ENCODE data around the gene PRR15L.

DNA sequence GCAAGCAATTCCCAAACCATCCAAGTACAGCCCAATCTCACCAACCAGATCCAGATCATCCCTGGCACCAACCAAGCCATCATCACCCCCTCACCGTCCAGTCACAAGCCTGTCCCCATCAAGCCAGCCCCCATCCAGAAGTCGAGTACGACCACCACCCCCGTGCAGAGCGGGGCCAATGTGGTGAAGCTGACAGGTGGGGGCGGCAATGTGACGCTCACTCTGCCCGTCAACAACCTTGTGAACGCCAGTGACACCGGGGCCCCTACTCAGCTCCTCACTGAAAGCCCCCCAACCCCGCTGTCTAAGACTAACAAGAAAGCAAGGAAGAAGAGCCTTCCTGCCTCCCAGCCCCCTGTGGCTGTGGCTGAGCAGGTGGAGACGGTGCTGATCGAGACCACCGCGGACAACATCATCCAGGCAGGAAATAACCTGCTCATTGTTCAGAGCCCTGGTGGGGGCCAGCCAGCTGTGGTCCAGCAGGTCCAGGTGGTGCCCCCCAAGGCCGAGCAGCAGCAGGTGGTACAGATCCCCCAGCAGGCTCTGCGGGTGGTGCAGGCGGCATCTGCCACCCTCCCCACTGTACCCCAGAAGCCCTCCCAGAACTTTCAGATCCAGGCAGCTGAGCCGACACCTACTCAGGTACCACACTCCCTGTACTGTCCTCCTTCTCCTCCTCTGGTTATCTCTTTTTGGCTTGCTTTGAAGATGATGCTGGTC lies 41.0 kb downstream of the PRR15L start:
- TF ChIP-seq POLR2AphosphoS5 (IDR thresholded peaks at IDR 0.05) (no peak), POLR2A (IDR thresholded peaks at IDR 0.05) (no peak)
- TF ChIP-seq, protein P1, sequence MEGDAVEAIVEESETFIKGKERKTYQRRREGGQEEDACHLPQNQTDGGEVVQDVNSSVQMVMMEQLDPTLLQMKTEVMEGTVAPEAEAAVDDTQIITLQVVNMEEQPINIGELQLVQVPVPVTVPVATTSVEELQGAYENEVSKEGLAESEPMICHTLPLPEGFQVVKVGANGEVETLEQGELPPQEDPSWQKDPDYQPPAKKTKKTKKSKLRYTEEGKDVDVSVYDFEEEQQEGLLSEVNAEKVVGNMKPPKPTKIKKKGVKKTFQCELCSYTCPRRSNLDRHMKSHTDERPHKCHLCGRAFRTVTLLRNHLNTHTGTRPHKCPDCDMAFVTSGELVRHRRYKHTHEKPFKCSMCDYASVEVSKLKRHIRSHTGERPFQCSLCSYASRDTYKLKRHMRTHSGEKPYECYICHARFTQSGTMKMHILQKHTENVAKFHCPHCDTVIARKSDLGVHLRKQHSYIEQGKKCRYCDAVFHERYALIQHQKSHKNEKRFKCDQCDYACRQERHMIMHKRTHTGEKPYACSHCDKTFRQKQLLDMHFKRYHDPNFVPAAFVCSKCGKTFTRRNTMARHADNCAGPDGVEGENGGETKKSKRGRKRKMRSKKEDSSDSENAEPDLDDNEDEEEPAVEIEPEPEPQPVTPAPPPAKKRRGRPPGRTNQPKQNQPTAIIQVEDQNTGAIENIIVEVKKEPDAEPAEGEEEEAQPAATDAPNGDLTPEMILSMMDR (IDR thresholded peaks at IDR 0.05): no peak

Data from upper lobe of left lung (tissue), 4 donors.